Progenitor cell of endocrine pancreas (in vitro differentiated cells): Measurements from ENCODE around the gene ADGRL3. TPM values are rescaled to one million over a fixed set of nuclear protein-coding genes. Genes with fewer than 3 reads are reported as not detected.

Experiments used
- DNase-seq: peaks from one replicate; pipeline ENCODE4 v3.0.0; 2021; ENCODE audit warnings: low spot score; ENCODE audit not compliant: unreplicated experiment
- H3K27ac Mint-ChIP-seq: 2 replicates; pipeline ENCODE4 v1.8.0; 2021; ENCODE audit warnings: mild to moderate bottlenecking, moderate library complexity, mixed read lengths
- H3K27me3 Mint-ChIP-seq: 2 replicates; pipeline ENCODE4 v1.8.0; 2021; ENCODE audit warnings: mixed read lengths
- H3K36me3 Mint-ChIP-seq: 2 replicates; pipeline ENCODE4 v1.8.0; 2022; ENCODE audit warnings: mixed read lengths; ENCODE audit not compliant: insufficient read depth
- H3K4me1 Mint-ChIP-seq: 2 replicates; pipeline ENCODE4 v1.8.0; 2021; ENCODE audit warnings: low read depth, mixed read lengths
- H3K4me3 Mint-ChIP-seq: 2 replicates; pipeline ENCODE4 v1.8.0; 2021; ENCODE audit warnings: low read depth, mild to moderate bottlenecking, moderate library complexity, mixed read lengths
- H3K9me3 Mint-ChIP-seq: 2 replicates; pipeline ENCODE4 v1.8.0; 2021; ENCODE audit warnings: low read depth, mixed read lengths
- CTCF ChIP-seq: fragments of 200-600 bp; sonication (generic); IDR thresholded peaks from one replicate; pipeline ENCODE4 v1.5.0; 2021; ENCODE audit warnings: antibody characterized with exemption, mild to moderate bottlenecking; ENCODE audit not compliant: unreplicated experiment
- total RNA-seq: library from RNA; stranded (reverse); gene quantifications from 2 replicates; pipeline ENCODE4 v1.2.1, GENCODE V29; 2021

The ADGRL3 gene
- total RNA-seq, 1 donor from 2014 or later, result 5.6 TPM

- H3K9me3 Mint-ChIP-seq, result peaks cover 9% of the 10 kb centered on the region
- no peak for DNase-seq
- H3K27ac Mint-ChIP-seq, result no peak overlapping the region
- H3K4me3 Mint-ChIP-seq, result no peak overlapping the region
- no peaks in the 10 kb centered on the region for H3K27me3 Mint-ChIP-seq
- no peak for TF ChIP-seq CTCF
- H3K36me3 Mint-ChIP-seq, result no peaks in the 10 kb centered on the region
- H3K4me1 Mint-ChIP-seq, result peaks cover 32% of the 10 kb centered on the region
These were observed 359.3 kb downstream of the ADGRL3 start for GRCh38 chr4:61559396-61559795.

- Mint-ChIP-seq H3K36me3 (no peaks in the 10 kb centered on the region), H3K27me3 (no peaks in the 10 kb centered on the region), H3K27ac (no peak overlapping the region), H3K9me3 (peaks cover 9% of the 10 kb centered on the region), H3K4me1 (peaks cover 19% of the 10 kb centered on the region), H3K4me3 (no peak overlapping the region)
- no peak for DNase-seq
- no peak for TF ChIP-seq CTCF
These were observed 360.9 kb downstream of the ADGRL3 start for GRCh38 chr4:61561028-61561427.

- H3K9me3 Mint-ChIP-seq, result no peaks in the 10 kb centered on the region
- no peak for DNase-seq
- peaks cover 2% of the 10 kb centered on the region for H3K4me1 Mint-ChIP-seq
- no peak overlapping the region for H3K27ac Mint-ChIP-seq
- no peak for TF ChIP-seq CTCF
- no peaks in the 10 kb centered on the region for H3K36me3 Mint-ChIP-seq
- no peak overlapping the region for H3K4me3 Mint-ChIP-seq
- no peaks in the 10 kb centered on the region for H3K27me3 Mint-ChIP-seq
These were observed 371.8 kb downstream of the ADGRL3 start for GRCh38 chr4:61571761-61572559.

- TF ChIP-seq CTCF, result no peak
- Mint-ChIP-seq H3K36me3 (no peaks in the 10 kb centered on the region), H3K27me3 (no peaks in the 10 kb centered on the region), H3K4me1 (no peaks in the 10 kb centered on the region), H3K4me3 (no peak overlapping the region), H3K27ac (no peak overlapping the region), H3K9me3 (no peaks in the 10 kb centered on the region)
- no peak for DNase-seq
These were observed 375.7 kb downstream of the ADGRL3 start for GRCh38 chr4:61575796-61576195.

GRCh38 chr4:61579786-61580185 lies 379.7 kb downstream of the ADGRL3 start:
- H3K9me3 Mint-ChIP-seq, result peaks cover 6% of the 10 kb centered on the region
- H3K27me3 Mint-ChIP-seq, result no peaks in the 10 kb centered on the region
- H3K36me3 Mint-ChIP-seq, result no peaks in the 10 kb centered on the region
- H3K4me1 Mint-ChIP-seq, result no peaks in the 10 kb centered on the region
- TF ChIP-seq CTCF, result no peak
- no peak for DNase-seq
- no peak overlapping the region for H3K4me3 Mint-ChIP-seq
- H3K27ac Mint-ChIP-seq, result no peak overlapping the region
